RWPE1 (cell line): ENCODE data around the gene BACH2.
A peak's percentile ranks its signal among the peaks of the same experiment; 100 is the strongest.

Source experiments
- CTCF ChIA-PET: fragments of 350-600 bp; sonication (Branson Sonifier 250); formaldehyde crosslinking; extraction: SDS; loops from one replicate; lab custom pipeline; 2021; lab: Yijun Ruan, JAX
- POLR2A ChIA-PET: fragments of 400-600 bp; formaldehyde crosslinking; extraction: SDS; loops from one replicate; lab custom pipeline; 2020; ENCODE audit warnings: antibody characterized with exemption; ENCODE audit not compliant: low non-redundant PET; lab: Yijun Ruan, JAX
- DNase-seq: peaks from one replicate; pipeline ENCODE4 v3.0.0; 2012; ENCODE audit warnings: low spot score
- H3K27ac ChIP-seq: fragments of 450-650 bp; 2 replicates; pipeline ENCODE4 v1.5.1; 2017
- TF ChIP-seq, protein P1 (sequence below): fragments of 450-650 bp; conservative IDR thresholded peaks from 2 replicates; pipeline ENCODE4 v1.5.1; 2017; ENCODE audit warnings: low read depth, mild to moderate bottlenecking

Gene BACH2

DNA sequence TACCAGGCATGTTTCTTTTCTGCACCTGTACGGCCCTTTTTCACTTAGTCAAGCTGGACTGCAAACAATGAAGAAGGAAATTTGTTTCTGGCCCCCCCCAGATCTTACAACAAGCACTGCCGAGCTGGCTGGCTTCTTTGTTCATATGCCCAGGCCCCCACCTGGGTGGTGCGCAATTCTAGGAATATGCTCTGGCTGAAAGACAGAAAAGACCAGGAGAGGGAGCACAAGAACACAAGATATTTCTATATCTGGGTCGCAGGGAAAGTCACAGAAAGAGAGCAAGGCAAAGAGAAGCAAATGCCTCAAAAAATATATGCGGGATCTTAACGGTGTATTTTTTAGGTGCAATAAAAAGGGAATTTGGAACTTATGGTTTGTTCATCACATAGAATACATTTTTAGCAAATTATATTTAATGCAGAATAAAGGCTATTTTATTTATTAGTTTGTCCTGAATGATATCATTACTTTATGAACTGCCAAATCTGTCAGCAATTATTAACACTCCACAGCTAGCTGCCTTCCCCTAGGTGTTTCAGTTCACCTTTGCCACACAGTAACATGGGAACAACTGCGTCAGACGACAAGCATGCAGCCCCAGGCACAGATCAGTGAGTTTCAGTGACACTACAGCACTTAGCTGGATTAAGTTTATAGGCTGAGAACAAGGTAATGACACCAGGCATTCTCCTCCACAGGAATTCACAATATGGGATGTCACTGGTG, 325.9 kb downstream of the BACH2 start:
- TF ChIP-seq, protein P1, sequence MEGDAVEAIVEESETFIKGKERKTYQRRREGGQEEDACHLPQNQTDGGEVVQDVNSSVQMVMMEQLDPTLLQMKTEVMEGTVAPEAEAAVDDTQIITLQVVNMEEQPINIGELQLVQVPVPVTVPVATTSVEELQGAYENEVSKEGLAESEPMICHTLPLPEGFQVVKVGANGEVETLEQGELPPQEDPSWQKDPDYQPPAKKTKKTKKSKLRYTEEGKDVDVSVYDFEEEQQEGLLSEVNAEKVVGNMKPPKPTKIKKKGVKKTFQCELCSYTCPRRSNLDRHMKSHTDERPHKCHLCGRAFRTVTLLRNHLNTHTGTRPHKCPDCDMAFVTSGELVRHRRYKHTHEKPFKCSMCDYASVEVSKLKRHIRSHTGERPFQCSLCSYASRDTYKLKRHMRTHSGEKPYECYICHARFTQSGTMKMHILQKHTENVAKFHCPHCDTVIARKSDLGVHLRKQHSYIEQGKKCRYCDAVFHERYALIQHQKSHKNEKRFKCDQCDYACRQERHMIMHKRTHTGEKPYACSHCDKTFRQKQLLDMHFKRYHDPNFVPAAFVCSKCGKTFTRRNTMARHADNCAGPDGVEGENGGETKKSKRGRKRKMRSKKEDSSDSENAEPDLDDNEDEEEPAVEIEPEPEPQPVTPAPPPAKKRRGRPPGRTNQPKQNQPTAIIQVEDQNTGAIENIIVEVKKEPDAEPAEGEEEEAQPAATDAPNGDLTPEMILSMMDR: peak; percentile 66
- no peak overlapping the region for H3K27ac ChIP-seq
- DNase-seq: peak; percentile 64
- POLR2A ChIA-PET: no interaction called here
- CTCF ChIA-PET: interaction anchor here (0.5 to 0.9 kb wide), 6 partner anchors 31 to 405 kb away, joined by 3 to 5 read pairs (median 3); no protein-coding TSS in a partner anchor

DNA sequence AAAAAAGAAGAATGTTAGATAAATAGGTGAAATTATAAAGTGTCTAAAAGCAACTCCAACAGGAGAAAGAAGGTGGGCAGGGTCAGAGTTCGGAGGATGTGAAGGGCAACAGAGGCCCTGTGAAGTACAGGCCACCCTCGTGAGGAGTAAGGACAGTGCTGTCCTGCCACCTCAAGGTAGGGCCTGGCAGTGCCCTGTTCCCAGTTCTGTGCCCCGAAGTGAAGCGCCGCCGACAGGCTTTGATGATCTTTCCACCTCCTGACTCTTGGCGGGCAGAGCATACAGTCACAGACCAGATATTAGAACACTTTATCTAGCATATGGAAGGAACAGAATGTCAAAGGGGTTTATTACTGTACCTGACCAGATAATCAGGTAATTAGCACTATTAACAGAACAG, 326.6 kb downstream of the BACH2 start:
- TF ChIP-seq, protein P1: no peak
- no peak overlapping the region for H3K27ac ChIP-seq
- no peak for DNase-seq
- ChIA-PET CTCF (interaction anchor here (0.5 to 0.9 kb wide), 7 partner anchors 30 to 405 kb away, joined by 3 to 5 read pairs (median 3); no protein-coding TSS in a partner anchor), POLR2A (no interaction called here)

DNA sequence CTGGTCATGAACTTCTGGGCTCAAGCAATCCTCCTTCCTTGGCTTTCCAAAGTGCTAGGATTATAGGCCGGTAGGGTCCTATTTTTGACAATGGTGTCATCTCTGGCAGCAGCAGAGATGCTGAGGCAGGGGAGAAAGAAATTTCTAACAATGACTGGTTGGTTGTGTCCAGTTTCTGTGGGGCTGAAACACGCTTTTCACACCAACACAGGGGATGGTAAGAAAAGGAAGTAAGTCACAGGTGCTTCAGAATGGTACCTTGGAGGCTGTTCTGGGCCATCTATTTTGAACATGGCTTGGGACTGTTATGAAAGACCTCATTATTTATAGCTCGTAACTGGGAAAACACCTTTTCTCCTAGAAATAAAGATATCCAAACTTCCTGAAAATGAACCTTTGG, 329.7 kb downstream of the BACH2 start:
- DNase-seq: no peak
- no peak overlapping the region for H3K27ac ChIP-seq
- TF ChIP-seq, protein P1: no peak
- POLR2A ChIA-PET: no interaction called here
- CTCF ChIA-PET: interaction anchor here (1.4 to 2.2 kb wide), 2 partner anchors 427 to 512 kb away, joined by 5 to 10 read pairs; no protein-coding TSS in a partner anchor

DNA sequence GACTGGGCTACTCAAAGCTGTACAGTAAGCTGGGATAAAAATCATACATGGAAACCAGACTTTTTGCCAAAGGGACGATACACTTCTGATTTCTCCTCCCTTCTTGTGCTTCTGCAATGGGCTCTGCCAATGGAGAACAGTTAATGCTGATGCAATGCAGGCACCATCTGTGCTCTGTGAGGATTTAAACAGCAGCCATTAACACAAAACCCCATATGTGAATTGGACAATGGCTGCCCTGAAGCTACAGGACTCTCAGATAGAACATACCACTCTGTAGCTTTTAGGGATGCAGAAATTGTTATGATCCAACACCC, 330.5 kb downstream of the BACH2 start:
- H3K27ac ChIP-seq: no peak overlapping the region
- no peak for DNase-seq
- TF ChIP-seq, protein P1: no peak
- POLR2A ChIA-PET: no interaction called here
- CTCF ChIA-PET: interaction anchor here (2.2 kb wide), 1 partner anchor 513 kb away, joined by 10 read pairs; no protein-coding TSS in a partner anchor

DNA sequence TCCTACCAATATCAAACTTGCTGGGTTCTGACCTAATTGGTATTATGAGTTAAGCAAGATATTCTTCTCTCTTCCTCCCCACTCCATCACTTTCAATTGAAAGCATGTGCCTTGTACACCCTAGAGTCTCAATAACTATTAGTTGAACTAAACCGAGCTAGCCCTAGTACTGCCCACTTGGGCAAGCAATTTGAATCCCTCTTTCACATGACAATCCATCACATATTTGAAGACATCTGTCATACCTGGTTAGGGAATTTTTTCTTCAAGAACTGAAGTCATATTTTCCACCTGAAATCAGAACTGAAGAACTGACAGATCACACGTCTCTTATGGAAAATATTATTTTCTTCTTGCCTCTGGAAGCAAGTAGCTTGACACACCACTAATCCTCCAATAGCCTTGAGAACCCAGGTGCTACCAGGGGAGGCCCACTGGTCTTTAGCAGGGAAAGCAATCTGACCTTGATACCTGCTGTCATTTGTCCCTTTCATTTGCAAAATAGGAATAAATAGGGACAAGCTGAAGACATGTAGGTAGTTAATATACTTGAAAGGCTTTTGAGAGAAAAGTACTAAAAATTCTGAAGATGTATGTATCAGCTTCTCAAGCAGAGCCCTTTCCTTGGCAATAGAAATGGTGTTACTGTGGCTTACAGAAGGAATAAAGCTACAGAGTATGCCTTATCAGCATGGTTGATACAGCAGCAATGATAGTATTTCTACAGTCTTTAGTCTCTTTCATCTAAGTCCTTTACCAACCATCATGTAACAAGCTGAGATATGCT, 331.0 kb downstream of the BACH2 start:
- TF ChIP-seq, protein P1: no peak
- H3K27ac ChIP-seq: no peak overlapping the region
- DNase-seq: no peak
- ChIA-PET CTCF (interaction anchor here (2.2 kb wide), 1 partner anchor 514 kb away, joined by 10 read pairs; no protein-coding TSS in a partner anchor), POLR2A (no interaction called here)

DNA sequence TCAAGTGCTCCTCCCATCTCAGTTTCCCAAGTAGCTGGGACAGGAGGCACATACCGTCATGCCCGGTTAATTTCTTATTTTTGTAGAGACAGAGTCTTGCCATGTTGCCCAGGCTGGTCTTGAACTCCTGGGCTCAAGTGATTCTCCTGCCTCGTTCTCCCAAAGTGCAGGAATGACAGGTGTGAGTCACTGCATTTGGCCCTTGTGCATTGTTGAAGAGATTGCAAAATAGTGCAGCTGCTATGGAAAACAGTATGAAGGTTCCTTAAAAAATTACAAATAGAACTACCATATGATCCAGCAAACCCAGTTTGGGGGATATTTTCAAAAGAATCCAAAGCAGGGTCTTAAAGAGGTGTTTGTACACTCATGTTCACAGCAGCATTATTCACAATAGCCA, 333.3 kb downstream of the BACH2 start:
- TF ChIP-seq, protein P1: no peak
- CTCF ChIA-PET: interaction anchor here (0.6 kb wide), 1 partner anchor 555 kb away, joined by 4 read pairs; no protein-coding TSS in a partner anchor
- POLR2A ChIA-PET: no interaction called here
- DNase-seq: no peak
- no peak overlapping the region for H3K27ac ChIP-seq
